Neuronal stem cell (in vitro differentiated cells): ENCODE data around the gene LSM14B.

Experiments
- DNase-seq: peaks from one replicate; pipeline ENCODE4 v3.0.0-alpha.2; 2013; ENCODE audit warnings: low spot score
- H2AFZ ChIP-seq: one replicate; pipeline ENCODE4 v1.6.1; 2013; ENCODE audit warnings: mild to moderate bottlenecking, low read length, inconsistent platforms
- H2AK5ac ChIP-seq: 2 replicates; pipeline ENCODE4 v1.6.1; 2013; ENCODE audit warnings: low read depth, mild to moderate bottlenecking, inconsistent platforms, low read length, moderate library complexity, mixed read lengths
- H2BK120ac ChIP-seq: 2 replicates; pipeline ENCODE4 v1.6.1; 2013; ENCODE audit warnings: low read depth, mild to moderate bottlenecking, inconsistent platforms, low read length, moderate library complexity, mixed read lengths
- H2BK12ac ChIP-seq: one replicate; pipeline ENCODE4 v1.6.1; 2013; ENCODE audit warnings: low read length, inconsistent platforms
- H2BK15ac ChIP-seq: 2 replicates; pipeline ENCODE4 v1.6.1; 2013; ENCODE audit warnings: mild to moderate bottlenecking, low read length, inconsistent platforms, mixed read lengths
- H2BK5ac ChIP-seq: one replicate; pipeline ENCODE4 v1.6.1; 2013; ENCODE audit warnings: inconsistent platforms, mild to moderate bottlenecking, low read length, moderate library complexity
- H3K14ac ChIP-seq: one replicate; pipeline ENCODE4 v1.6.1; 2013; ENCODE audit warnings: low read length, inconsistent platforms
- H3K18ac ChIP-seq: 2 replicates; pipeline ENCODE4 v1.6.1; 2013; ENCODE audit warnings: low read length, inconsistent platforms
- H3K23ac ChIP-seq: 2 replicates; pipeline ENCODE4 v1.6.1; 2013; ENCODE audit warnings: low read depth, mild to moderate bottlenecking, mixed read lengths, low read length, inconsistent platforms; ENCODE audit not compliant: poor library complexity
- H3K27ac ChIP-seq: replicated peaks from 3 replicates; pipeline ENCODE4 v1.5.1; 2013; ENCODE audit warnings: low read length, inconsistent platforms
- H3K27me3 ChIP-seq, 3 experiments: 2 replicates each; pipeline ENCODE4 v1.6.1; 2013; ENCODE audit warnings: low read length in 3 of 3, mild to moderate bottlenecking in 2 of 3, inconsistent platforms in 1 of 3, low read depth in 1 of 3, mixed read lengths in 1 of 3, moderate library complexity in 1 of 3; ENCODE audit not compliant: control insufficient read depth in 3 of 3, insufficient read depth in 3 of 3
- H3K36me3 ChIP-seq, 2 donors: replicated peaks in 1 of 2; 2 replicates each; pipeline ENCODE4 v1.6.1; 2013; ENCODE audit warnings: low read length in 2 of 2; ENCODE audit not compliant: control insufficient read depth in 2 of 2, insufficient read depth in 2 of 2
- H3K4ac ChIP-seq: 2 replicates; pipeline ENCODE4 v1.6.1; 2013; ENCODE audit warnings: inconsistent platforms, mild to moderate bottlenecking, low read length, moderate library complexity
- H3K4me1 ChIP-seq, 2 donors: 1 replicate in 1 of 2; 2 replicates in 1 of 2; pipeline ENCODE4 v1.6.1; 2013; ENCODE audit warnings: low read length in 2 of 2, low read depth in 1 of 2; ENCODE audit not compliant: control insufficient read depth in 2 of 2, insufficient read depth in 1 of 2
- H3K4me2 ChIP-seq: one replicate; pipeline ENCODE4 v1.6.1; 2013; ENCODE audit warnings: mild to moderate bottlenecking, low read length, inconsistent platforms; ENCODE audit not compliant: insufficient read depth, poor library complexity, severe bottlenecking
- H3K4me3 ChIP-seq, 2 donors: 2 replicates each; pipeline ENCODE4 v1.5.1; 2013; ENCODE audit warnings: low read length in 2 of 2, mild to moderate bottlenecking in 2 of 2, inconsistent platforms in 1 of 2, moderate library complexity in 1 of 2
- H3K79me1 ChIP-seq: one replicate; pipeline ENCODE4 v1.6.1; 2013; ENCODE audit warnings: low read depth, mild to moderate bottlenecking, inconsistent platforms, low read length, moderate library complexity
- H3K9ac ChIP-seq: one replicate; pipeline ENCODE4 v1.6.1; 2013; ENCODE audit warnings: mild to moderate bottlenecking, low read depth, low read length, inconsistent platforms; ENCODE audit not compliant: poor library complexity
- H3K9me3 ChIP-seq, 2 donors: replicated peaks in 1 of 2; 2 replicates each; pipeline versions ENCODE3 to v1.6.1; 2013; ENCODE audit warnings: low read length in 2 of 2, mild to moderate bottlenecking in 2 of 2, inconsistent platforms in 1 of 2, low read depth in 1 of 2, mixed read lengths in 1 of 2, moderate library complexity in 1 of 2; ENCODE audit not compliant: control insufficient read depth in 2 of 2, insufficient read depth in 1 of 2
- H4K8ac ChIP-seq: one replicate; pipeline ENCODE4 v1.6.1; 2013; ENCODE audit warnings: low read depth, mild to moderate bottlenecking, inconsistent platforms, low read length, moderate library complexity
- H4K91ac ChIP-seq: one replicate; pipeline ENCODE4 v1.6.1; 2013; ENCODE audit warnings: low read length, low read depth, mild to moderate bottlenecking, inconsistent platforms; ENCODE audit not compliant: poor library complexity
- WGBS, 2 donors: extraction: QIAGEN DNeasy Blood & Tissue Kit; methylation state at CpG; one replicate each; pipeline ENCODE4 v1.1.7; 2013; ENCODE audit warnings: missing lambda C conversion rate in 2 of 2, mixed read lengths in 1 of 2; ENCODE audit not compliant: insufficient read length in 2 of 2, insufficient replicate concordance in 1 of 2; ENCODE audit errors: extremely low coverage in 2 of 2; 5-methylcytosine and 5-hydroxymethylcytosine counted together

LSM14B gene

DNA sequence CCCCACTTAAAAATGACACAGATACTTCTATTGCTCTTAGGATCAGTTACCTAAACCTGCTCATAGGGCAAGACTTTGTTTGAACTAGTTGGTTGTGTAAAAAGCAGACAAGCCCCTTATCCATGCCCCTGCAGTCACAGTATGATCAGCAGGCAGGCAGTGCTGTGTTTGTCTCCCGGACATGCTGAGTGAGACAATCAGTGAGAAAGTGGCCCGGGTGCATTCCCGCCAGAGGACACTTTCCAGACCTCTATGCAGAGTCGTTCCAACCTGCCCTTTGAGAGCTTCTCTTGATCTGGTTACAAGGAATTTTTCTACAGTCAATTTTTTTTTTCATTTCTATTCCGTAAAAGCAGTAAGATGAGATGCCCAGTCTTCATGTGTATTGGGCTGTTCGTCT lies 6.2 kb downstream of the LSM14B start:
- H3K4me1 ChIP-seq = peaks cover 8 to 9% of the 10 kb centered on the region in 2 donors
- H3K27me3 ChIP-seq = no peaks in the 10 kb centered on the region
- no peak overlapping the region for H3K18ac ChIP-seq
- no peak overlapping the region for H3K4me2 ChIP-seq
- H3K4ac ChIP-seq = no peak overlapping the region
- H3K36me3 ChIP-seq = peaks cover 74 to 100% of the 10 kb centered on the region in 2 donors
- no peak overlapping the region for H3K14ac ChIP-seq
- H3K9me3 ChIP-seq = no peaks in the 10 kb centered on the region
- H4K91ac ChIP-seq = no peak overlapping the region
- H2BK15ac ChIP-seq = no peak overlapping the region
- no peak overlapping the region for H3K27ac ChIP-seq
- H4K8ac ChIP-seq = no peak overlapping the region
- no peak overlapping the region for H3K23ac ChIP-seq
- no peak for DNase-seq
- no peak overlapping the region for H2AFZ ChIP-seq
- H2BK12ac ChIP-seq = no peak overlapping the region
- no peak overlapping the region for H2AK5ac ChIP-seq
- H3K79me1 ChIP-seq = peaks cover 21% of the 10 kb centered on the region
- H3K9ac ChIP-seq = no peak overlapping the region
- no CpG with 5 or more reads among the region's 6 CpGs for WGBS, 2 donors
- no peak overlapping the region for H3K4me3 ChIP-seq
- H2BK5ac ChIP-seq = no peak overlapping the region
- no peak overlapping the region for H2BK120ac ChIP-seq

- WGBS, 2 donors = no CpG with 5 or more reads among the region's 20 CpGs
- no peak overlapping the region for H2BK5ac ChIP-seq
Observed at GRCh38 chr20:62129731-62130531, 7.7 kb downstream of the LSM14B start.

DNA sequence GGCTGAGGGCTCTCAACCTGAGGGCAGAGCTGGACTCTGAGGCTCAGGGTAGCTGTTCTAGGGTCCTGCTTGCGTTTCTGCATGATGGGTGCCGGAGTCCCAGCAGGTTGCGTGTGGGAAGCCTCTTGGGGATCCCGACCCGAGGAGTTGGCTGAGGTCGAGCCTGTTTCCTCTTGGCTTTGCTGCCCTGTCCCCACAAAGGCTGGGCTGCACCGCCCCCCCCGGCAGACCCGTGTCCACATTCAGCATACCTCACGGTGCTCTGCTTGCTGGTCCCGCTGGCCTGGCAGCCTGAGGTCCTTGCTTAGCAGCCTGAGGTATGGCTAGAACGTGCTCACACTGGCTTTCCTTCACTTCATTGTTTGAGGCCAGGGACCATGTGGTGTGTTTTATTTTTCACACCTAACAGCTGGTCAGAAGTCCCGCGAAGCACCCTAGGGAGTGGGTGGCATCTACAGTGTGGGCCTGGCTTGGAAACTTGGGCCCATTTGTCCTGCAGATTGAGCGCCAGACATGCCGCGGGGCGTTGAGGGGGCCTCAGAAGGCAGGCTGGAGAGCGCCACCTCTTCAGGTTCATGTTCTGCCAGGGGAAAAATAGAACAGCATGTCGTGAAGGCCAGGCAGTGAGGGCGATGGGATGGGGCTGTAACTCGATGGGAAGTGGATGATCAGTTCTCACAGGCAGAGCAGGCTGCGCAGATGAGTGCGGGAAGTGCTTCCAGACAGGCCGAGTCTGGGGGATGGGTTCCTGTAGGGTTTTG lies 9.5 kb downstream of the LSM14B start:
- H3K4me3 ChIP-seq = no peak overlapping the region
- peaks cover 7% of the 10 kb centered on the region for H3K79me1 ChIP-seq
- peak overlapping the region; percentile 26 for H3K9ac ChIP-seq
- WGBS, 2 donors = no CpG with 5 or more reads among the region's 25 CpGs
- H2AFZ ChIP-seq = no peak overlapping the region
- H3K27me3 ChIP-seq = no peaks in the 10 kb centered on the region
- no peak overlapping the region for H4K91ac ChIP-seq
- H3K23ac ChIP-seq = peak overlapping the region; percentile 60
- H2BK5ac ChIP-seq = no peak overlapping the region
- DNase-seq = no peak
- no peak overlapping the region for H3K27ac ChIP-seq
- H3K4me1 ChIP-seq = no peaks in the 10 kb centered on the region
- no peak overlapping the region for H2BK15ac ChIP-seq
- H4K8ac ChIP-seq = no peak overlapping the region
- H3K14ac ChIP-seq = no peak overlapping the region
- H2AK5ac ChIP-seq = no peak overlapping the region
- no peak overlapping the region for H2BK12ac ChIP-seq
- H3K18ac ChIP-seq = no peak overlapping the region
- H2BK120ac ChIP-seq = no peak overlapping the region
- no peaks in the 10 kb centered on the region for H3K9me3 ChIP-seq
- H3K4me2 ChIP-seq = no peak overlapping the region
- H3K36me3 ChIP-seq = peaks cover 78 to 100% of the 10 kb centered on the region in 2 donors
- no peak overlapping the region for H3K4ac ChIP-seq

More at GRCh38 chr20:62129731-62130531, 7.7 kb downstream of the LSM14B start:
- Histone ChIP-seq H3K4me2 (no peak overlapping the region), H3K9ac (no peak overlapping the region), H3K4me1 (peaks cover 0 to 1% of the 10 kb centered on the region in 2 donors), H3K4ac (no peak overlapping the region), H4K8ac (no peak overlapping the region), H3K36me3 (peaks cover 79 to 100% of the 10 kb centered on the region in 2 donors), H3K27ac (no peak overlapping the region), H2BK15ac (no peak overlapping the region), H3K14ac (no peak overlapping the region), H2AFZ (no peak overlapping the region), H3K18ac (no peak overlapping the region), H2BK120ac (no peak overlapping the region), H3K4me3 (no peak overlapping the region), H2AK5ac (no peak overlapping the region), H3K27me3 (no peaks in the 10 kb centered on the region), H3K23ac (peak overlapping the region; percentile 38), H2BK12ac (no peak overlapping the region), H3K79me1 (peaks cover 18% of the 10 kb centered on the region), H3K9me3 (no peaks in the 10 kb centered on the region), H4K91ac (no peak overlapping the region)
- DNase-seq = no peak

DNA sequence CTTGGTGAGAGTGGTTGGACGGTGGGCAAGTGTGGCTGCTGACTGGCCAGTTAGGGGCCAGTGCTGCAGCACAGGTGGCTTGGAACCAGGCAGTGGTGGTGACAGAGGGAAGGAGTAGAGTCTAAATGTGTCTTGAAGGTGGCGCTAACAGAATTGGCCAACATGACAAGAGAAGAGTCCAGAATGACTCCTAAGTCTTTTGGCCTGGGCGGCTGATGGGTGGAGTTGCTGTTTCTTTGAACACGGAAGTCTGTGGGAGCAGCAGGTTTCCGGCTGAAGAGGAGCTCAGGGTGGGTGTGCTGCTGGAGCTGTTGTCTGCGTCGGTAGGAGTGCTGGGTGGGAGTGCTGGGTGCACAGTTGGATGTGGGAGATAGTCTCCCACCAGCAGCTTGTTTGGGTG lies 10.1 kb downstream of the LSM14B start:
- Histone ChIP-seq H2BK15ac (no peak overlapping the region), H2AK5ac (no peak overlapping the region), H3K79me1 (peaks cover 7% of the 10 kb centered on the region), H3K4ac (no peak overlapping the region), H3K23ac (no peak overlapping the region), H3K18ac (no peak overlapping the region), H3K14ac (no peak overlapping the region), H3K27ac (no peak overlapping the region), H3K9ac (no peak overlapping the region), H3K4me3 (no peak overlapping the region), H2BK12ac (no peak overlapping the region), H2BK5ac (no peak overlapping the region), H3K4me2 (no peak overlapping the region), H4K8ac (no peak overlapping the region), H3K9me3 (no peaks in the 10 kb centered on the region), H4K91ac (no peak overlapping the region), H3K4me1 (no peaks in the 10 kb centered on the region), H3K27me3 (no peaks in the 10 kb centered on the region), H3K36me3 (peaks cover 79 to 100% of the 10 kb centered on the region in 2 donors), H2AFZ (no peak overlapping the region), H2BK120ac (no peak overlapping the region)
- no peak for DNase-seq
- no CpG with 5 or more reads among the region's 7 CpGs for WGBS, 2 donors
